ENCODE measurements around the gene PTPN7.
A peak's percentile ranks its signal among the peaks of the same experiment; 100 is the strongest.
"Not testable (repeated sequence)": the region's sequence is repeated elsewhere in the genome, so short reads cannot be mapped to it uniquely, and the experiment has no call there.

Gene PTPN7

GRCh38 chr1:202160377-202160940 lies at the start of gene PTPN7:
Gene PTPN7, minus strand, starts transcription at chr1:202160602. Its CDS starts 1,200 bp downstream, at chr1:202159402.
- peak; percentile 86 for DNase-seq (ENCODE audit: low read depth)

DNA sequence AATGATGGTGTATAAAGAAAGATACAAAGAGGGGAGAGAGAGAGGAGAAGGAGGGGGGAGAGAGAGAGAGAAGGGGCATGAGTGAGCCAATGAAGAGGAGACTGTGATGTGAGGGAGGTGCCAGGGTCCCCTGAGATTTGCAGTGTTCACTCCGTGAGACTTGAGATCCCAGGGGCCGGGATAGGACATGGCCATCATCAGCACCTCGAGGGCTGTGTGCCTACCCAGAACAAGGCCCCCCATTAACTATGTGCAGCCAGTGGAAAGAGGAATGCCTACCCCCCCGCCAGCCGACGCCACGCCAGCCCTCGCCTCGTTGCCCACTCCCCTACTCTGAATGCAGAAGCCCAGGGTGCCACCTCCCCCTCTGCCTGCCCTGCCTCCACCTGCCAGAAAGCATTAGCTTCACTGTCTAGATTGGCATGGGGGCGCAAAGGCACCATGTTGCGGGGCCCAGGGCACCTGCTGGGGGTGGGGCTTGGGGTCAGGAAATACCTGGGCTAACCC lies 48.0 kb upstream of the PTPN7 start:
- DNase-seq (ENCODE audit: low read depth) = no peak

DNA sequence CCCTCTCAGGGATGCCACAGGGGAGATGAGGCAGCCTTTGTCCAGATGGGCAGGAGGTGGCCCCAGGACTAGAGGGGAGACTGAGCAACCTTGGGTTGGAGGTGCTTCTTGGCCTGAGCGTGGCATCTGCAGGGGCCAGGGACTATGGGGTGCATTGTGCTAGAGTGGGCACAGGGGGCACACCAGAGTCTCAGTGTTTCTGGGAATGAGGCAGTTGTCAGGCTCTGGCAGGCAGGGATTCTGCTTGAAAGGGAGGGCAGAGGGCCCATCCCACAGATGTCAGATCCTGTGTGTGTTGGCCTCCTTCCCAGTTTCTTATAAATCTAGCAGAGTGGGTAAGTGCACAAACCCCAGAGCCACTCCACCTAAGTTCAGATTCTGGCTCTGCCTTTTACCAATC lies 46.9 kb upstream of the PTPN7 start:
- DNase-seq (ENCODE audit: low read depth) = no peak

DNA sequence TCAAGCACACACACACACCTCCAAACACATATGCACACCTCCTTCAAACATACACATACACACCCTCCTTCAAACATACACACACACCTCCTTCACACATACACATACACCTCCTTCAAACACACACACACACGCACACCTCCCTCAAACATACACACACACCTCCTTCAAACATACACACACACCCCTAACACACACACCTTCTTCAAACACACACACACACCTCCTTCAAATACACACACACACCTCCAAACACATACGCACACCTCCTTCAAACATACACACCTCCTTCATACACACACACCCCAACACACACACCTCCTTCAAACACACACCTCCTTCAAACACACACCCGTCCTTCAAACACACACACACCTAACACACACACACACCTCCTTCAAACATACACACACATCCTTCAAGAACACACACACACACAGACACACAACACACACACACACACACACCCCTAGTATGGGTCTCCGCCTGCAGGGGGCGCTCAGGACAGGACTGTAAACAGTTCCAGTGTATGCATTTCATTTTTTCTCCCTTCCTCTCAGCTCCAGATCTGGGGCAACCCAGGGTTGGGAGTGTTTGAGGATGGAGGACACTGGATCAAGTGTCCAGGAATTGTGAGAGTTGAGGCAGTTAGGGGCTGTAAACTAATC lies 45.3 kb upstream of the PTPN7 start:
- no peak for DNase-seq (ENCODE audit: low read depth)

GRCh38 chr1:202204065-202204464 lies 43.7 kb upstream of the PTPN7 start:
- DNase-seq (ENCODE audit: low read depth) = no peak

DNA sequence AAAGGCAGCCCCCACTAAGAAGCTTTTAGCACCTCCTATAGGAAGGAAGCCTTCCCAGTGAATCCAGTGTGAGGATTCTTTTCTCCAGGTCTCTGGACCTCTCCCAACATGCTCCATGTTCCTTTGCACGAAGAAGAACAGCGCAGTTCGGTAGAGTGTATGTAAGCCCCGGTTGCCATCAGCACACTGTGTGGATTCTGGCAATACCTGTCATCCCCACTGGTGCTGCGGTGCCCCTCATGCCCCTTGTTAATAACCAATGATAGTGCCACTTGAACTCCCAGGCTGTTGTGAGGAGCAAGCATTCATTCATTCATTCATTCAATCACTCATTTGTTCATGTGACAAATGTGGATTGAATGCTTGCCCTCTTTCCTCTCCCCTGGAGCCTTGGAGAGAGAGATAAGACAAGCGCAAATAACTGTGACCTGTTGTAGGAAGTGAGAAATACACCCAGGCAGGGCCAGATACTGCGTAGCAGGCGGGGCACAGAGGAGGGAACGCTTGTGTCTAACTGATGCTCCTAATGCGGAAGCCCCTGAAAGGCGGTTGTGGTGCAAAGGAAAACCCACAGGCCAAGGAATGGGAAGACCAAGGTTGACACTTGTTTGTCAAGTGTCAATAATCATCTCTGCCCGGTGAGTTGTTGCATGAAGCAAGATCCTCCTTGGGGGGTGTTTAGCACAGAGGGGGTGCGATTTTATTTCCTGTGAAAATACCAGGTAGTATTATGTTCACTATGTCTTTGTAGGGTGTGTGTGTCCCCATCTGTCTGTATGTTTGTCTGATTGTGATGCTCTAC lies 43.0 kb upstream of the PTPN7 start:
- DNase-seq (ENCODE audit: low read depth) = no peak

- DNase-seq (ENCODE audit: low read depth) = no peak
Observed at GRCh38 chr1:202202500-202203168, 42.2 kb upstream of the PTPN7 start.

DNA sequence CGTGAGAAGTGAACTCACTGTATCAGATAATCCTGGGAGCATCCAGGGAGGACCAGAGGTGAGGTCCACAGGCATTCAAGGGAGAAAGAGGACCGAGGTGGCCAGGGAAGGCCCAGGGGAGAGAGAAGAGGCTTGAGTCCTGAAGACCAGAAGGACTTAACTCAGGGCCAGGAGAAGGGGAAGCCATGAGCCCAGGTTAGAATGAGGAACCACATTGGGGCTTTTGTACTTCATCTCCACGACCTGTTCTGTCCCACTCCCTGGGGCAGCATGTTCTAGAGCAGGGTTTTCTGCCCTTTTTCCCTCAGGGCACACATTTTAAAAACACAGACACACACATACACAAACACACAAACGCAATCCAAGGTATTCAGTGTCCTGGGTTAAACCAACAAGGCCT lies 41.6 kb upstream of the PTPN7 start:
- no peak for DNase-seq (ENCODE audit: low read depth)

- DNase-seq (ENCODE audit: low read depth) = no peak
Observed at GRCh38 chr1:202201266-202201665, 40.9 kb upstream of the PTPN7 start.

DNA sequence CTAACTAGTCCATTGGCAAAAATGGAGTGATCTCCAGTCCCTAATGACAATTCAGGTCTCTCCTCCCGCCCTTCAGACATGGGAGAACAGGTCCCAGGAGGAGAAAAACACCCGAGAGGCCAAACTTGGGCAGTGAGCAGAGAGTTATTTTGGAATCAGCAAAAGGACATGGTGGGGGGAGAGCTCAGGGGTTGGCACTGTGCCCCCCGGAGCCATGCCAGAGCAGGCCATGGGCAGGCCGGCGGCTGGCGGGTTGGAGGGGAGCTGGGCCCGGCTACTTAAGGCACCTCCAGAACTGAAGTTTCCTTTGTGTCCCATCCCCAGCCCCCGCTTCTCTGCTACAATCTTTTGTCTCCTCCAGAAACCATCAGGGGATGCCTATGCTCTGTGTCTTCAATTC lies 40.3 kb upstream of the PTPN7 start:
- no peak for DNase-seq (ENCODE audit: low read depth)

- DNase-seq (ENCODE audit: low read depth) = no peak
Observed at GRCh38 chr1:202200112-202200548, 39.7 kb upstream of the PTPN7 start.

DNA sequence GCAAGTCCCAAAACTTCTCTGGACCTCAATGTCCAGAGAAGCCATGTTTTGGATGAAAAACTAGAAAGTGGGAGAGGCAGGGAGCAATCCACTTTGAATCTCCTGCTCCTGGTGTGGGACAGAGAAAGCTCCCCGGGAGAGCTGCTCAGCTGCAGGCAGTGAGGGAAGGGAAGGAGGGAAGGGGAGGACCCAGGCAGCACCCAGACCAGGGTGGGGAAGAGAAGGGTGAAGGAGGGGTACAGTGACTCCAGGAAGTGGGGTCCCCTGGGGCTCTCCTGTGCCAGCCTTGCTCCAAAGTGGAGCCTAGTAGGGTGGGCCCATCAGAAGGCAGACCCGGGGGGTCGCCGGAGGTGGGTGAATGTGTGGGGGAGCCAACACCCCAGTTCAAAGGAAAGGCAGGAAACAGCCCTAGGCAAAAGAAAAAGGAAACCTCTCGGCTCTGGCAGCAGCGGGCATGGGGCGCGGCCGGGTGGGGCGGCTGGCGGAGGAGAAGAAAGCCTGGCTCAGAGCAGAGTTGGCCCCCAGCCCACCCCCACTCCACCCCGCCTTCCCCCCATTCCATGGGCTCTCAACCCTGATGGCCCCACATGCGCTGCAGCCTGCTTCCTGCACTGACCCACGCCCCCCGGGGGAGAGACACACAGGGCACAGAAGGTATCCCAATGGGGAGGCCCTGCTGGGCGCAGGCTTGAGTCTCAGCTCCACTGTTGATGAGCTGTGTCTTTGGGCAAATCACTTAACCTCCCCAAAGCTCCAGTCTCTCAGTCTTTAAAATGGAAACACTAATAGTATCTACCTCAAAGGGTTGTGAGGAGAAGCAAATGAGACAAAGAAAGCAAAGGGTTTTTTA lies 38.9 kb upstream of the PTPN7 start:
- DNase-seq (ENCODE audit: low read depth) = no peak

GRCh38 chr1:202198366-202198724 lies 37.9 kb upstream of the PTPN7 start:
- no peak for DNase-seq (ENCODE audit: low read depth)

- DNase-seq (ENCODE audit: low read depth) = no peak
Observed at GRCh38 chr1:202197653-202198365, 37.4 kb upstream of the PTPN7 start.

GRCh38 chr1:202194328-202194648 lies 33.9 kb upstream of the PTPN7 start:
- DNase-seq (ENCODE audit: low read depth) = no peak

- DNase-seq (ENCODE audit: low read depth) = no peak
Observed at GRCh38 chr1:202193614-202194327, 33.4 kb upstream of the PTPN7 start, which contains the start of gene LGR6. Gene LGR6, plus strand, starts transcription at chr1:202193799. Its CDS starts 191 bp downstream, at chr1:202193990.

DNA sequence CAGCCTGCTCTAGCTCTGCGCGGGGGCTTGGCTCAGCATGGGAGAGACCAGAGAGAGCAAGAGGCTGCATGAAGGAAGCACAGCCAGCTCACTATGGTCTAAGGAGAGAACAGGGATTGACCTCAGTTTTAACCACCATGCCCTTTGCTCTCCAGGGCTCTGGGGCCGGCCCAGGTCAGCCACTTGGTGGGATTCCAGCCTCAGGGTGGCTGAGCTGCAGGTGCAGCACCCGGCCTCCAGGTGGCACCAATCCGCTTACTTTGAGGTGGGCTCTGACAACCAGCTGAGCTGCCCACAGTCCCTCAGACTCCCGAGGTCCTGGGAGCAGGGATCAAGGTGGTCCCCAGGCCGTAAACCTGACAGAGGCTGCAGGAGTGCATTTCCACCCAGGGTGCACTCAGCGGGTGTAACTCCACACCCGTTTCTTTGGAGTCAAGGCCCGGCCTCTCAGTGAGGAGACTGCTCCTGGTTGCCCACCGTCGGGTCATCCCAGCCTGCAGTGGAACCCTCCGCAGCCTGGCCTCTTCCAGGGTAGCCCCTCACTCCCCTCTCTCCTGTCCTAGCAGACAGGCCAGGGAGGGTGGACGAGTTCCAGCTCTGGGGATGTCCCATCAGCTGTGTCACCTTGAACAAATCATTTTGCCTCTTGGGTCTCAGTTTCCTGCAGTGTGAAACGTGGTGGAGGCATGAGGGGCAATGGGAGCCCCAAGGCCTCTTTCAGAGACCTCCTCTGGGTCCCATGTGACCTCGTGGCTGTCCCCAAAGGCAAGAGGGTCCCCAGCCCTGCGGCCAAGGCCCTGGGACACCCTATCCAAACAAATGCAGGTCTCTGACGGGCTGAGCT lies 32.6 kb upstream of the PTPN7 start:
- peak; percentile 43 for DNase-seq (ENCODE audit: low read depth)

DNA sequence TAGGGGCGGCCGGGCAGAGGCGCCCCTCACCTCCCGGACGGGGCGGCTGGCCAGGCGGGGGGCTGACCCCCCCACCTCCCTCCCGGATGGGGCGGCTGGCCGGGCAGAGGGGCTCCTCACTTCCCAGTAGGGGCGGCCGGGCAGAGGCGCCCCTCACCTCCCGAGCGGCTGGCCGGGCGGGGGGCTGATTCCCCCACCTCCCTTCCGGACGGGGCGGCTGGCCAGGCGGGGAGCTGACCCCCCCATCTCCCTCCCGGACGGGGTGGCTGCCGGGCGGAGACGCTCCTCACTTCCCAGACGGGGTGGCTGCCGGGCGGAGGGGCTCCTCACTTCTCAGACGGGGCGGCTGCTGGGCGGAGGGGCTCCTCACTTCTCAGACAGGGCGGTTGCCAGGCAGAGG lies 31.0 kb upstream of the PTPN7 start:
- DNase-seq (ENCODE audit: low read depth) = not testable (repeated sequence)

Data from activated T-cell treated with anti-CD3 and anti-CD28 coated beads for 48 hours (primary cell).